IMR-90 (cell line): ENCODE results near the gene SLC39A8. TPM values are rescaled to one million over a fixed set of nuclear protein-coding genes. Genes with fewer than 3 reads are reported as not detected.

Source experiments
- ATAC-seq: fragments of 200-7000 bp; cut with Tn5 transposase; 2 replicates; pipeline ENCODE4 v1.9.1; 2020; ENCODE audit warnings: low read depth, mild to moderate bottlenecking, moderate library complexity
- BruUV-seq: library from RNA; stranded (reverse); fragments of 400-500 nt; replicated peaks from 2 replicates; lab custom pipeline; 2021; lab: Mats Ljungman, UMichigan
- CTCF ChIA-PET: fragments of 300-600 bp; formaldehyde crosslinking; extraction: SDS; loops from one replicate; lab custom pipeline; 2021; ENCODE audit warnings: antibody characterized with exemption; lab: Yijun Ruan, JAX
- POLR2A ChIA-PET: fragments of 300-600 bp; sonication (Branson Sonifier 250); formaldehyde crosslinking; loops from one replicate; lab custom pipeline; 2022; ENCODE audit warnings: antibody characterized with exemption; ENCODE audit not compliant: unreplicated experiment; lab: Charles Lee
- DNase-seq: peaks from one replicate; pipeline ENCODE4 v3.0.0; 2013
- H2AFZ ChIP-seq: replicated peaks from 2 replicates; pipeline ENCODE3; 2013; ENCODE audit warnings: low read length, mild to moderate bottlenecking; ENCODE audit not compliant: poor library complexity
- H2AK5ac ChIP-seq: 2 replicates; pipeline ENCODE4 v1.6.1; 2013; ENCODE audit warnings: low read depth, low read length, inconsistent platforms
- H2AK9ac ChIP-seq: replicated peaks from 2 replicates; pipeline ENCODE3; 2013; ENCODE audit warnings: mild to moderate bottlenecking, low read depth, low read length, moderate library complexity; ENCODE audit not compliant: poor library complexity
- H2BK120ac ChIP-seq: 2 replicates; pipeline ENCODE4 v1.6.1; 2013; ENCODE audit warnings: low read depth, low read length, inconsistent platforms
- H2BK15ac ChIP-seq: 3 replicates; pipeline ENCODE4 v1.6.1; 2013; ENCODE audit warnings: low read depth, low read length, inconsistent platforms
- H2BK20ac ChIP-seq: 2 replicates; pipeline ENCODE4 v1.6.1; 2013; ENCODE audit warnings: low read depth, mild to moderate bottlenecking, inconsistent platforms, low read length, moderate library complexity
- H2BK5ac ChIP-seq: 2 replicates; pipeline ENCODE4 v1.6.1; 2013; ENCODE audit warnings: mild to moderate bottlenecking, low read depth, low read length, inconsistent platforms; ENCODE audit not compliant: poor library complexity, severe bottlenecking
- H3K14ac ChIP-seq: replicated peaks from 2 replicates; pipeline ENCODE4 v1.6.1; 2013; ENCODE audit warnings: low read depth, low read length, inconsistent platforms
- H3K18ac ChIP-seq: 2 replicates; pipeline ENCODE4 v1.6.1; 2013; ENCODE audit warnings: low read depth, low read length, control low read depth
- H3K23ac ChIP-seq: 2 replicates; pipeline ENCODE4 v1.6.1; 2013; ENCODE audit warnings: low read depth, low read length, inconsistent platforms
- H3K27ac ChIP-seq: 2 replicates; pipeline ENCODE4 v1.5.1; 2013; ENCODE audit warnings: mild to moderate bottlenecking, control low read depth, low read length; ENCODE audit not compliant: insufficient read depth
- H3K27me3 ChIP-seq: 2 replicates; pipeline ENCODE4 v1.6.1; 2013; ENCODE audit warnings: low read length; ENCODE audit not compliant: control insufficient read depth, insufficient read depth
- H3K36me3 ChIP-seq: 2 replicates; pipeline ENCODE4 v1.6.1; 2013; ENCODE audit warnings: low read length, mixed read lengths; ENCODE audit not compliant: control insufficient read depth, insufficient read depth
- H3K4ac ChIP-seq: 2 replicates; pipeline ENCODE4 v1.6.1; 2013; ENCODE audit warnings: low read depth, low read length, inconsistent platforms
- H3K4me1 ChIP-seq: 2 replicates; pipeline ENCODE4 v1.6.1; 2013; ENCODE audit warnings: low read length, mixed read lengths; ENCODE audit not compliant: control insufficient read depth, insufficient read depth
- H3K4me2 ChIP-seq: 2 replicates; pipeline ENCODE4 v1.6.1; 2013; ENCODE audit warnings: low read depth, mild to moderate bottlenecking, control low read depth, low read length, moderate library complexity
- H3K4me3 ChIP-seq: 2 replicates; pipeline ENCODE4 v1.5.1; 2013; ENCODE audit warnings: low read depth, mild to moderate bottlenecking, control low read depth, low read length, moderate library complexity; ENCODE audit not compliant: insufficient read depth
- H3K56ac ChIP-seq: 2 replicates; pipeline ENCODE4 v1.6.1; 2013; ENCODE audit warnings: low read length, inconsistent platforms; ENCODE audit not compliant: insufficient read depth; ENCODE audit errors: extremely low read depth
- H3K79me1 ChIP-seq, 2 experiments: 2 replicates each; pipeline ENCODE4 v1.6.1; 2013; ENCODE audit warnings: low read length in 2 of 2, inconsistent platforms in 1 of 2, low read depth in 1 of 2
- H3K9ac ChIP-seq: 2 replicates; pipeline ENCODE4 v1.6.1; 2013; ENCODE audit warnings: low read depth, low read length, control low read depth
- H3K9me1 ChIP-seq: 2 replicates; pipeline ENCODE4 v1.6.1; 2013; ENCODE audit warnings: low read length, inconsistent platforms; ENCODE audit not compliant: insufficient read depth
- H3K9me3 ChIP-seq: 2 replicates; pipeline ENCODE4 v1.6.1; 2013; ENCODE audit warnings: low read length; ENCODE audit not compliant: control insufficient read depth, insufficient read depth
- H4K20me1 ChIP-seq: 2 replicates; pipeline ENCODE4 v1.6.1; 2013; ENCODE audit warnings: low read length, inconsistent platforms; ENCODE audit not compliant: insufficient read depth
- H4K5ac ChIP-seq: 2 replicates; pipeline ENCODE4 v1.6.1; 2013; ENCODE audit warnings: mild to moderate bottlenecking, low read depth, low read length, control low read depth
- H4K8ac ChIP-seq, 2 experiments: 2 replicates each; pipeline ENCODE4 v1.6.1; 2013; ENCODE audit warnings: low read depth in 2 of 2, low read length in 2 of 2, control low read depth in 1 of 2, inconsistent platforms in 1 of 2
- H4K91ac ChIP-seq: 2 replicates; pipeline ENCODE4 v1.6.1; 2013; ENCODE audit warnings: low read depth, low read length, inconsistent platforms; ENCODE audit not compliant: insufficient read depth
- BHLHE40 ChIP-seq: fragments of 150-350 bp; IDR thresholded peaks from 2 replicates; pipeline ENCODE4 v1.6.1; 2016; ENCODE audit warnings: mild to moderate bottlenecking, low read depth, low read length
- CHD1 ChIP-seq: IDR thresholded peaks from 2 replicates; pipeline ENCODE4 v1.6.1; 2012; ENCODE audit warnings: low read depth, low read length, improper control_type of control experiment
- RFX5 ChIP-seq: IDR thresholded peaks from 2 replicates; pipeline ENCODE4 v1.8.0; 2012; ENCODE audit warnings: low read depth, mild to moderate bottlenecking, low read length, moderate library complexity
- SMC3 ChIP-seq: fragments of 150-350 bp; IDR thresholded peaks from 2 replicates; pipeline ENCODE4 v1.6.1; 2016; ENCODE audit warnings: low read depth, mild to moderate bottlenecking, antibody characterized with exemption, low read length, moderate library complexity
- WGBS, 2 experiments: methylation state at CpG; one replicate each; pipeline versions ENCODE4 v1.1.5 to v1.1.7; 2013; ENCODE audit warnings: missing lambda C conversion rate in 2 of 2; ENCODE audit not compliant: insufficient read length in 1 of 2; ENCODE audit errors: extremely low coverage in 2 of 2; 5-methylcytosine and 5-hydroxymethylcytosine counted together
- dilution Hi-C: fragments of 300-500 bp; cut with HindIII; formaldehyde crosslinking; loops from one replicate; pipeline ENCODE4 v1.14.3; 2018; ENCODE audit warnings: low sequenced_read_pairs; ENCODE audit not compliant: unreplicated experiment
- in situ Hi-C: fragments of 300-500 bp; cut with MboI; formaldehyde crosslinking; loops from 3 replicates; pipeline ENCODE4 v1.14.3; 2019; ENCODE audit warnings: low sequenced_read_pairs, inconsistent platforms, mixed read lengths
- intact Hi-C: fragments of 100-400 bp; cut with micrococcal nuclease; formaldehyde crosslinking; loops from 2 replicates; pipeline ENCODE4 v1.10.0; 2022
- polyA plus RNA-seq, 3 experiments: library from polyadenylated mRNA; depleted of rRNA; stranded (reverse); fragments of >200 nt; gene quantifications; 2 replicates each; pipeline ENCODE4 v1.2.3, GENCODE V29; 2012; ENCODE audit warnings: low replicate concordance in 1 of 3
- total RNA-seq: library from RNA; depleted of rRNA; stranded (reverse); fragments of >200 nt; gene quantifications from 2 replicates; pipeline ENCODE4 v1.2.3, GENCODE V29; 2012
- TF ChIP-seq, protein P1 (sequence below): conservative IDR thresholded peaks from 2 replicates; pipeline ENCODE4 v1.5.1; 2012; ENCODE audit warnings: mild to moderate bottlenecking, low read depth, low read length, improper control_type of control experiment
- TF ChIP-seq, protein P2 (sequence below): fragments of 150-350 bp; IDR thresholded peaks from 2 replicates; pipeline ENCODE4 v1.6.1; 2016; ENCODE audit warnings: low read depth, mild to moderate bottlenecking, low read length, moderate library complexity, borderline replicate concordance
- TF ChIP-seq, protein P3 (sequence below): fragments of 150-350 bp; IDR thresholded peaks from 2 replicates; pipeline ENCODE4 v1.6.1; 2017; ENCODE audit warnings: mild to moderate bottlenecking, antibody characterized with exemption, low read length, low read depth

SLC39A8 gene
- total and polyA plus RNA-seq, 2 of the 4 experiments (the other 2 are of a cell fraction): 0.05 to 0.18 TPM

DNA sequence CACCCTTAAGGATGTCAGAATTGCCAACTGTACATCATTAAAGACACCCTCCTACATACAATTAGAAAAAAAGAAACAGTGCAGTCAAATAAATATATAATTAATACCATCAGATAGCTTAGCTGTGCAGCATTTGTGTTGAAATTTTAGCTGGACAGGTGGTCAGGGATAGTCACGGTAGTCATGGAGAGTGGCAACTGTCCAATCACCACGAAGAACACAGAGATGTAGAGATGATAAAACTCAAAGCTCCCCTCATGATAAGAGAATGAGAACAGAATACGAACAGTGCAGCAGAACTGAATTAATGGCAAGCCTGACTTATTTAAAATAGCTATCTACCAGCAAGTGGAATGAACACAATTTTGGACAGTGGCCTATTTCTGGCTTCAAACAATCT, 27.2 kb downstream of the SLC39A8 start:
- Histone ChIP-seq H3K4me2 (no peak overlapping the region), H4K91ac (no peak overlapping the region), H4K5ac (no peak overlapping the region), H3K9ac (no peak overlapping the region), H3K9me3 (no peaks in the 10 kb centered on the region), H2AK9ac (no peak overlapping the region), H3K14ac (no peak overlapping the region), H2AK5ac (no peak overlapping the region), H2BK5ac (no peak overlapping the region), H3K79me1 (no peaks in the 10 kb centered on the region), H4K8ac (no peak overlapping the region), H3K4ac (no peak overlapping the region), H3K23ac (no peak overlapping the region), H3K36me3 (no peaks in the 10 kb centered on the region), H3K27ac (no peak overlapping the region), H3K9me1 (no peaks in the 10 kb centered on the region), H3K4me1 (no peaks in the 10 kb centered on the region), H4K20me1 (no peaks in the 10 kb centered on the region), H2BK20ac (no peak overlapping the region), H2BK15ac (no peak overlapping the region), H3K18ac (no peak overlapping the region), H3K4me3 (no peak overlapping the region), H3K27me3 (no peaks in the 10 kb centered on the region), H3K56ac (no peak overlapping the region), H2BK120ac (no peak overlapping the region), H2AFZ (no peak overlapping the region)
- BruUV-seq: no TSS peak
- TF ChIP-seq, protein P1, sequence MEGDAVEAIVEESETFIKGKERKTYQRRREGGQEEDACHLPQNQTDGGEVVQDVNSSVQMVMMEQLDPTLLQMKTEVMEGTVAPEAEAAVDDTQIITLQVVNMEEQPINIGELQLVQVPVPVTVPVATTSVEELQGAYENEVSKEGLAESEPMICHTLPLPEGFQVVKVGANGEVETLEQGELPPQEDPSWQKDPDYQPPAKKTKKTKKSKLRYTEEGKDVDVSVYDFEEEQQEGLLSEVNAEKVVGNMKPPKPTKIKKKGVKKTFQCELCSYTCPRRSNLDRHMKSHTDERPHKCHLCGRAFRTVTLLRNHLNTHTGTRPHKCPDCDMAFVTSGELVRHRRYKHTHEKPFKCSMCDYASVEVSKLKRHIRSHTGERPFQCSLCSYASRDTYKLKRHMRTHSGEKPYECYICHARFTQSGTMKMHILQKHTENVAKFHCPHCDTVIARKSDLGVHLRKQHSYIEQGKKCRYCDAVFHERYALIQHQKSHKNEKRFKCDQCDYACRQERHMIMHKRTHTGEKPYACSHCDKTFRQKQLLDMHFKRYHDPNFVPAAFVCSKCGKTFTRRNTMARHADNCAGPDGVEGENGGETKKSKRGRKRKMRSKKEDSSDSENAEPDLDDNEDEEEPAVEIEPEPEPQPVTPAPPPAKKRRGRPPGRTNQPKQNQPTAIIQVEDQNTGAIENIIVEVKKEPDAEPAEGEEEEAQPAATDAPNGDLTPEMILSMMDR: no peak
- TF ChIP-seq BHLHE40 (no peak), SMC3 (no peak), RFX5 (no peak), CHD1 (no peak)
- TF ChIP-seq, protein P2, sequence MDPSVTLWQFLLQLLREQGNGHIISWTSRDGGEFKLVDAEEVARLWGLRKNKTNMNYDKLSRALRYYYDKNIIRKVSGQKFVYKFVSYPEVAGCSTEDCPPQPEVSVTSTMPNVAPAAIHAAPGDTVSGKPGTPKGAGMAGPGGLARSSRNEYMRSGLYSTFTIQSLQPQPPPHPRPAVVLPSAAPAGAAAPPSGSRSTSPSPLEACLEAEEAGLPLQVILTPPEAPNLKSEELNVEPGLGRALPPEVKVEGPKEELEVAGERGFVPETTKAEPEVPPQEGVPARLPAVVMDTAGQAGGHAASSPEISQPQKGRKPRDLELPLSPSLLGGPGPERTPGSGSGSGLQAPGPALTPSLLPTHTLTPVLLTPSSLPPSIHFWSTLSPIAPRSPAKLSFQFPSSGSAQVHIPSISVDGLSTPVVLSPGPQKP: no peak
- TF ChIP-seq, protein P3, sequence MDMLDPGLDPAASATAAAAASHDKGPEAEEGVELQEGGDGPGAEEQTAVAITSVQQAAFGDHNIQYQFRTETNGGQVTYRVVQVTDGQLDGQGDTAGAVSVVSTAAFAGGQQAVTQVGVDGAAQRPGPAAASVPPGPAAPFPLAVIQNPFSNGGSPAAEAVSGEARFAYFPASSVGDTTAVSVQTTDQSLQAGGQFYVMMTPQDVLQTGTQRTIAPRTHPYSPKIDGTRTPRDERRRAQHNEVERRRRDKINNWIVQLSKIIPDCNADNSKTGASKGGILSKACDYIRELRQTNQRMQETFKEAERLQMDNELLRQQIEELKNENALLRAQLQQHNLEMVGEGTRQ: no peak
- no CpG with 5 or more reads among the region's 3 CpGs for WGBS, 2 experiments
- ATAC-seq (no peak), DNase-seq (no peak)
- in situ Hi-C loops (no loop called here), intact Hi-C loops (no loop called here), dilution Hi-C loops (no loop called here)
- CTCF ChIA-PET: no interaction called here
- POLR2A ChIA-PET: no interaction called here
